Gastrocnemius medialis (tissue), 4 donors: Measurements from ENCODE around the gene LAMC2. TPM values are rescaled to one million over a fixed set of nuclear protein-coding genes. Genes with fewer than 3 reads are reported as not detected.
"Not testable (repeated sequence)": the region's sequence is repeated elsewhere in the genome, so short reads cannot be mapped to it uniquely, and the experiment has no call there.

Source experiments
- ATAC-seq, 2 donors: fragments of 150-250 bp; one replicate each; pipeline ENCODE4 v1.9.1; 2016
- DNase-seq, 2 donors: peaks; one replicate each; pipeline ENCODE4 v3.0.0-alpha.2; 2019
- H3K27ac ChIP-seq, 4 donors: fragments of 200-600 bp; sonication (generic); 1 replicate in 1 of 4; 2 replicates in 3 of 4; pipeline ENCODE4 v1.5.1; 2016 to 2018; ENCODE audit warnings: mild to moderate bottlenecking in 2 of 4, moderate library complexity in 1 of 4
- H3K27me3 ChIP-seq, 3 donors: fragments of 200-600 bp; sonication (generic) in 2 of 3; 1 replicate in 1 of 3; 2 replicates in 2 of 3; pipeline versions ENCODE4 v1.5.1 to v1.6.0; 2016 to 2019; ENCODE audit warnings: mild to moderate bottlenecking in 1 of 3, moderate library complexity in 1 of 3
- H3K36me3 ChIP-seq, 2 donors: fragments of 200-600 bp; sonication (generic) in 1 of 2; one replicate each; pipeline ENCODE4 v1.5.1; 2017 to 2018
- H3K4me1 ChIP-seq, 2 donors: fragments of 200-600 bp; sonication (generic) in 1 of 2; one replicate each; pipeline ENCODE4 v1.5.1; 2016 to 2017; ENCODE audit warnings: mild to moderate bottlenecking in 2 of 2
- H3K4me3 ChIP-seq, 4 donors: fragments of 200-600 bp; sonication (generic) in 3 of 4; 1 replicate in 1 of 4; 2 replicates in 3 of 4; pipeline ENCODE4 v1.5.1; 2016 to 2019; ENCODE audit warnings: mild to moderate bottlenecking in 2 of 4
- H3K9me3 ChIP-seq, 3 donors: fragments of 200-600 bp; sonication (generic) in 2 of 3; 1 replicate in 1 of 3; 2 replicates in 2 of 3; pipeline ENCODE4 v1.5.1; 2016 to 2019
- POLR2A ChIP-seq, 2 donors: fragments of 450-650 bp; IDR thresholded peaks; one replicate each; pipeline ENCODE4 v1.6.1; 2017; ENCODE audit warnings: antibody characterized with exemption in 2 of 2, mild to moderate bottlenecking in 2 of 2, moderate library complexity in 2 of 2
- in situ Hi-C, 4 donors: fragments of 200-750 bp; cut with MboI; loops; one replicate each; pipeline versions ENCODE4 v1.15.0 to v1.8.0; 2017; ENCODE audit warnings: low sequenced_read_pairs in 4 of 4
- intact Hi-C: fragments of 100-400 bp; cut with DNase I; formaldehyde crosslinking; loops from one replicate; pipeline ENCODE4 v1.15.1; 2023; ENCODE audit warnings: low total_unique reads
- total RNA-seq, 4 donors: library from RNA; depleted of rRNA; stranded (reverse); fragments of >200 nt; gene quantifications; one replicate each; pipeline versions ENCODE4 v1.1.0 to v1.2.3, GENCODE V29; 2016
- TF ChIP-seq, protein P1 (sequence below), 5 experiments: fragments of 450-650 bp in 3 of 5; fragments of 200-600 bp in 2 of 5; sonication (generic) in 2 of 5; IDR thresholded peaks in 4 of 5; conservative IDR thresholded peaks in 1 of 5; 1 replicate in 4 of 5; 2 replicates in 1 of 5; pipeline ENCODE4 v1.5.1; 2016 to 2019; ENCODE audit warnings: antibody characterized with exemption in 5 of 5, mild to moderate bottlenecking in 3 of 5, moderate library complexity in 3 of 5

LAMC2 gene
- total RNA-seq, 4 donors from 2014 or later: 0.78 to 1.8 (median 1.4) TPM

DNA sequence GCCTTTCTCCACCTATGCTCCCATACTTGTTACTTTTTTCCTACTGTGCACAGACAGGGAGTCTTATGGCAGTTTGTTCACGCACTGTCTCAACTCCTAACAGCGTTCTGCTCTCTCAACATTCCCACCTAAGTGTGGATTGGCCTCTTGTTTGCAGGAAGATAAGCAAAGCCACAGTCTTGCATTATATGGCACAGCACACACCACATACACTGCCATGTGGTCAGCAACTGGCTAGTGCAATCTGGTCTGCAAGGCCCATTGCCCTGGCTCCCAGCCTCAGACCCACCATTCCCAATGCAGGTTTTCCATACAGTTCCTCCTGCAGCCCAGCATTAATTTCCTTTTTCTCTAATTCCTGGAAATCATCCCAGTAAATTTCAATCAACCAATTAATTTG is 38.3 kb upstream of the LAMC2 start:
- H3K36me3 ChIP-seq: peaks cover 0 to 19% of the 10 kb centered on the region in 2 donors
- H3K9me3 ChIP-seq: no peaks in the 10 kb centered on the region
- intact Hi-C loops: loop anchor here (5.0 kb wide), 1 partner anchor 85 kb away; no protein-coding TSS in a partner anchor
- H3K27ac ChIP-seq: peak overlapping the region in 2 of 4 donors; percentile 60 to 64
- in situ Hi-C loops: no loop called here
- TF ChIP-seq, protein P1, sequence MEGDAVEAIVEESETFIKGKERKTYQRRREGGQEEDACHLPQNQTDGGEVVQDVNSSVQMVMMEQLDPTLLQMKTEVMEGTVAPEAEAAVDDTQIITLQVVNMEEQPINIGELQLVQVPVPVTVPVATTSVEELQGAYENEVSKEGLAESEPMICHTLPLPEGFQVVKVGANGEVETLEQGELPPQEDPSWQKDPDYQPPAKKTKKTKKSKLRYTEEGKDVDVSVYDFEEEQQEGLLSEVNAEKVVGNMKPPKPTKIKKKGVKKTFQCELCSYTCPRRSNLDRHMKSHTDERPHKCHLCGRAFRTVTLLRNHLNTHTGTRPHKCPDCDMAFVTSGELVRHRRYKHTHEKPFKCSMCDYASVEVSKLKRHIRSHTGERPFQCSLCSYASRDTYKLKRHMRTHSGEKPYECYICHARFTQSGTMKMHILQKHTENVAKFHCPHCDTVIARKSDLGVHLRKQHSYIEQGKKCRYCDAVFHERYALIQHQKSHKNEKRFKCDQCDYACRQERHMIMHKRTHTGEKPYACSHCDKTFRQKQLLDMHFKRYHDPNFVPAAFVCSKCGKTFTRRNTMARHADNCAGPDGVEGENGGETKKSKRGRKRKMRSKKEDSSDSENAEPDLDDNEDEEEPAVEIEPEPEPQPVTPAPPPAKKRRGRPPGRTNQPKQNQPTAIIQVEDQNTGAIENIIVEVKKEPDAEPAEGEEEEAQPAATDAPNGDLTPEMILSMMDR (IDR thresholded peaks at IDR 0.05 in 4 of 5, conservative IDR thresholded peaks at IDR 0.05 in 1 of 5): no peak
- no peaks in the 10 kb centered on the region for H3K27me3 ChIP-seq
- no peak overlapping the region for H3K4me3 ChIP-seq
- H3K4me1 ChIP-seq: peaks cover 11 to 14% of the 10 kb centered on the region in 2 donors
- DNase-seq: no peak
- no peak for ATAC-seq

DNA sequence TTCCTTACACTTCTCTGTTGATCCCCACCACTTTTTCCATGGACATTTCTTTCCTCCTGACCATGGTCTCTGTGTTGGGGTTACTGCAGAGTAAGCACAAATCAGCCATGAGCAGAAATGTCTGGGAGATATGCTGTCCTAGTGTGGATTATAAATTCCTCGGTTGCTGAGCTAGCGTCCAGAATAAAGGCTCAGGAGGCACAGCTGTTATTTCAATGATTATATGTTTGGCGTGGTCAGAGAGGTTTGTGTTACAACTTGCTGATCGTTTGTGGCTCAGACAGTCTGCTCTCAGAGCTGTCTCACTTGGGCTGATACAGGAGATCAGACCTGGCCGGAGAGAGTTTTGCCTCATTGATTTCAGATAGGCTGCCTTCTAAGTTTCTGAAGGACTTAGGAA is 37.5 kb upstream of the LAMC2 start:
- H3K27me3 ChIP-seq: no peaks in the 10 kb centered on the region
- DNase-seq (no peak), ATAC-seq (peak; percentile 52 to 71)
- H3K27ac ChIP-seq: peak overlapping the region; percentile 52 to 64 (median 60)
- in situ Hi-C loops (no loop called here), intact Hi-C loops (loop anchor here (5.0 kb wide), 1 partner anchor 84 kb away; no protein-coding TSS in a partner anchor)
- H3K36me3 ChIP-seq: peaks cover 0 to 10% of the 10 kb centered on the region in 2 donors
- no peaks in the 10 kb centered on the region for H3K9me3 ChIP-seq
- H3K4me1 ChIP-seq: peaks cover 11 to 14% of the 10 kb centered on the region in 2 donors
- TF ChIP-seq, protein P1 (IDR thresholded peaks at IDR 0.05 in 4 of 5, conservative IDR thresholded peaks at IDR 0.05 in 1 of 5): no peak
- peak in 1 of 2 donors; percentile 9 for TF ChIP-seq POLR2A (IDR thresholded peaks at IDR 0.05)
- H3K4me3 ChIP-seq: no peak overlapping the region

DNA sequence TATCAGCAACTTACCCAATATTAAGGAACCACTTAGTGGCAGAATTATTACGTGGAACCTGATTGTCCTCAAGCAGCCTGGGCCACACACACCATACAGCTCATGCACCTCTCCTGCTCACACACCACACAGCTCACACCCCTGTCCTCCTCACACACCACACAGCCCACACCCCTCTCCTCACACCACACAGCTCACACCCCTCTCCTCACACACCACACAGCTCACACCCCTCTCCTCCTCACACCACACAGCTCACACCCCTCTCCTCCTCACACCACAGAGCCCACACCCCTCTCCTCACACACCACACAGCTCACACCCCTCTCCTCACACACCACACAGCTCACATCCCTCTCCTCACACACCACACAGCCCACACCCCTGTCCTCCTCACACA is 36.8 kb upstream of the LAMC2 start:
- Histone ChIP-seq H3K4me1 (peaks cover 11 to 14% of the 10 kb centered on the region in 2 donors), H3K9me3 (no peaks in the 10 kb centered on the region), H3K4me3 (no peak overlapping the region), H3K27ac (peak overlapping the region in 3 of 4 donors; percentile 52 to 64 (median 59)), H3K36me3 (peaks cover 0 to 4% of the 10 kb centered on the region in 2 donors), H3K27me3 (no peaks in the 10 kb centered on the region)
- intact Hi-C loops: loop anchor here (5.0 kb wide), 1 partner anchor 83 kb away; no protein-coding TSS in a partner anchor
- DNase-seq: no peak
- TF ChIP-seq, protein P1 (IDR thresholded peaks at IDR 0.05 in 4 of 5, conservative IDR thresholded peaks at IDR 0.05 in 1 of 5): no peak
- no peak for TF ChIP-seq POLR2A (IDR thresholded peaks at IDR 0.05)
- in situ Hi-C loops: no loop called here
- ATAC-seq: peak in 1 of 2 donors; percentile 11

DNA sequence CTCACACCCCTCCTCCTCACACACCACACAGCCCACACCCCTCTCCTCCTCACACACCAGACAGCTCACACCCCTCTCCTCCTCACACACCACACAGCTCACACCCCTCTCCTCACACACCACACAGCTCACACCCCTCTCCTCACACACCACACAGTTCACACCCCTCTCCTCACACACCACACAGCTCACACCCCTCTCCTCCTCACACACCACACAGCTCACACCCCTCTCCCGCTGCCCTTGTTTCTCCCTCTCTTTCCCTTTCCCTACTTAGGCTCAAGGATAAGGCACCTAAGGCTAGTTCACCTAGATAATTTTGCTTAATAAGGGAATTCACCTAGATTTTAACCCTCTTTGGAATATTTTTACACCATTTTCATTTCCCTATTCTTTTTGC is 36.0 kb upstream of the LAMC2 start:
- H3K4me3 ChIP-seq, H3K27me3 ChIP-seq, in situ Hi-C loops, H3K27ac ChIP-seq, H3K9me3 ChIP-seq, ATAC-seq, H3K36me3 ChIP-seq, DNase-seq, intact Hi-C loops: not testable (repeated sequence)
- peaks cover 11 to 14% of the 10 kb centered on the region in 2 donors for H3K4me1 ChIP-seq

DNA sequence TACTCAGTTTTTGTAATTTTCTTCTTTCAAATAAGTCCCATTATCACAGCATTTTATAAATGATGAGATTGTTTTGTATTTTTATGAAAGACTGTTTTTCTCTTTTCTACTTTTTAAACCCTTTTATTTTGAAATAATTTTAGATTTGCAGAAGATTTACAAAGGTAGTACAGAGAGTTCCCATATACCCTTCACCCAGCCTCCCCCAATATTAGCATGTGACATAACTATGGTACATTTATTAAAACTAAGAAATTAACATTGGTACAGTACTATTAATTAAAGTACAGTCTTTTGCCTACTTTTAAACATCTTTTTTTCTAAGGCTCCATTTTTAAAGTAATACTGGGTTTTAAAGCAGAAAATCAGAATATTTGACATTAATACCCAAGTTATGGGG is 35.6 kb upstream of the LAMC2 start:
- TF ChIP-seq, protein P1 (IDR thresholded peaks at IDR 0.05 in 4 of 5, conservative IDR thresholded peaks at IDR 0.05 in 1 of 5): no peak
- no peak for TF ChIP-seq POLR2A (IDR thresholded peaks at IDR 0.05)
- ATAC-seq (no peak), DNase-seq (no peak)
- in situ Hi-C loops (no loop called here), intact Hi-C loops (no loop called here)
- no peaks in the 10 kb centered on the region for H3K27me3 ChIP-seq
- H3K4me1 ChIP-seq: peaks cover 11 to 14% of the 10 kb centered on the region in 2 donors
- H3K27ac ChIP-seq: no peak overlapping the region
- H3K4me3 ChIP-seq: no peak overlapping the region
- H3K36me3 ChIP-seq: no peaks in the 10 kb centered on the region
- no peaks in the 10 kb centered on the region for H3K9me3 ChIP-seq
